Measurements from ENCODE around the gene SCFD1.

DNA sequence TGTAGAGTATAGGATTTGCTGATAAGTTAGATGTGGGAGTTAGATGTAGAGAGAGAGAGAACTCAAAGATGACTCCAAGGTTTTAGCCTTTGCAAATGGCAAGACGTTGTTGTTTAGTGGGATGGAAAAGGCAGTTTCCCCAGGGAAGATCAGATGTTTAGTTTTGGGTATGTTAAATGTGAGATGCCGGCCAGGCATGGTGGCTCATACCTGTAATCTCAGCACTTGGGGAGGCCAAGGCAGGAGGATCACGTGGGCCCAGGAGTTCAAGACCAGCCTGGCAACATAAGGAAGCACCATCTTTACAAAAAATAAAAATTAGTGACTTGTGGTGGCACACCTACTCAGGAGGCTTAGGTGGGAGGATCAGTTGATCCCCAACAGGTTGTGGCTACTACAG is 33.5 kb downstream of the SCFD1 start:
- TF ChIP-seq, protein P1, sequence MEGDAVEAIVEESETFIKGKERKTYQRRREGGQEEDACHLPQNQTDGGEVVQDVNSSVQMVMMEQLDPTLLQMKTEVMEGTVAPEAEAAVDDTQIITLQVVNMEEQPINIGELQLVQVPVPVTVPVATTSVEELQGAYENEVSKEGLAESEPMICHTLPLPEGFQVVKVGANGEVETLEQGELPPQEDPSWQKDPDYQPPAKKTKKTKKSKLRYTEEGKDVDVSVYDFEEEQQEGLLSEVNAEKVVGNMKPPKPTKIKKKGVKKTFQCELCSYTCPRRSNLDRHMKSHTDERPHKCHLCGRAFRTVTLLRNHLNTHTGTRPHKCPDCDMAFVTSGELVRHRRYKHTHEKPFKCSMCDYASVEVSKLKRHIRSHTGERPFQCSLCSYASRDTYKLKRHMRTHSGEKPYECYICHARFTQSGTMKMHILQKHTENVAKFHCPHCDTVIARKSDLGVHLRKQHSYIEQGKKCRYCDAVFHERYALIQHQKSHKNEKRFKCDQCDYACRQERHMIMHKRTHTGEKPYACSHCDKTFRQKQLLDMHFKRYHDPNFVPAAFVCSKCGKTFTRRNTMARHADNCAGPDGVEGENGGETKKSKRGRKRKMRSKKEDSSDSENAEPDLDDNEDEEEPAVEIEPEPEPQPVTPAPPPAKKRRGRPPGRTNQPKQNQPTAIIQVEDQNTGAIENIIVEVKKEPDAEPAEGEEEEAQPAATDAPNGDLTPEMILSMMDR (IDR thresholded peaks at IDR 0.05): no peak
- TF ChIP-seq POLR2A (IDR thresholded peaks at IDR 0.05) (no peak), POLR2AphosphoS5 (IDR thresholded peaks at IDR 0.05) (no peak)
